ENCODE data around the gene TNK1.

- TF ChIP-seq POLR2AphosphoS5 (IDR thresholded peaks at IDR 0.05), result no peak
- TF ChIP-seq CTCF (IDR thresholded peaks at IDR 0.05), result no peak
Observed at GRCh38 chr17:7391307-7391706, 10.4 kb downstream of the TNK1 start.
